PC-9 (cell line): ENCODE results near the gene TULP4. TPM values are rescaled to one million over a fixed set of nuclear protein-coding genes. Genes with fewer than 3 reads are reported as not detected.

Source experiments
- BruUV-seq: library from RNA; stranded (reverse); fragments of 400-500 nt; replicated peaks from 2 replicates; lab custom pipeline; 2021; lab: Mats Ljungman, UMichigan
- CTCF ChIA-PET: fragments of 300-600 bp; sonication (Branson Sonifier 250); formaldehyde crosslinking; loops from one replicate; lab custom pipeline; 2022; ENCODE audit warnings: antibody characterized with exemption; lab: Charles Lee
- POLR2A ChIA-PET: fragments of 300-600 bp; sonication (Branson Sonifier 250); formaldehyde crosslinking; loops from one replicate; lab custom pipeline; 2022; ENCODE audit warnings: antibody characterized with exemption; ENCODE audit not compliant: unreplicated experiment; lab: Charles Lee
- DNase-seq, 2 experiments: peaks; one replicate each; pipeline versions ENCODE4 v3.0.0 to v3.0.0-alpha.2; 2015 to 2022; ENCODE audit warnings: mixed read lengths in 1 of 2
- H2AFZ ChIP-seq: fragments of 200-600 bp; sonication (generic); 2 replicates; pipeline ENCODE4 v1.8.1; 2017; ENCODE audit warnings: antibody characterized with exemption
- H3F3A ChIP-seq: fragments of 200-600 bp; sonication (generic); 2 replicates; pipeline ENCODE4 v1.8.1; 2017; ENCODE audit warnings: antibody characterized with exemption, mild to moderate bottlenecking, low read depth; ENCODE audit not compliant: insufficient read depth
- H3K27ac ChIP-seq: fragments of 200-600 bp; sonication (generic); 2 replicates; pipeline ENCODE4 v1.6.1; 2016; ENCODE audit warnings: mixed run types
- H3K27me3 ChIP-seq: fragments of 200-600 bp; sonication (generic); 2 replicates; pipeline ENCODE4 v1.6.1; 2016; ENCODE audit warnings: low read depth, mixed run types; ENCODE audit not compliant: insufficient read depth
- H3K36me3 ChIP-seq: fragments of 200-600 bp; sonication (generic); 2 replicates; pipeline ENCODE4 v1.6.1; 2016; ENCODE audit warnings: low read depth, mixed run types
- H3K4me1 ChIP-seq: fragments of 200-600 bp; sonication (generic); replicated peaks from 2 replicates; pipeline ENCODE4 v1.6.1; 2016; ENCODE audit warnings: mixed run types; ENCODE audit not compliant: insufficient read depth
- H3K4me2 ChIP-seq: fragments of 200-600 bp; sonication (generic); 2 replicates; pipeline ENCODE4 v1.6.1; 2017; ENCODE audit warnings: mixed run types
- H3K4me3 ChIP-seq: fragments of 200-600 bp; sonication (generic); 2 replicates; pipeline ENCODE4 v1.6.1; 2016; ENCODE audit warnings: mixed run types
- H3K79me2 ChIP-seq: fragments of 200-600 bp; sonication (generic); 2 replicates; pipeline ENCODE4 v1.6.1; 2017; ENCODE audit warnings: low read depth, mixed run types
- H3K9me2 ChIP-seq: fragments of 200-600 bp; sonication (generic); 2 replicates; pipeline ENCODE4 v1.8.1; 2017; ENCODE audit warnings: mild to moderate bottlenecking; ENCODE audit not compliant: insufficient read depth
- H3K9me3 ChIP-seq: fragments of 200-600 bp; sonication (generic); 2 replicates; pipeline ENCODE4 v1.8.1; 2016; ENCODE audit warnings: low read depth; ENCODE audit not compliant: insufficient read depth
- H4K20me1 ChIP-seq: fragments of 200-600 bp; sonication (generic); 2 replicates; pipeline ENCODE4 v1.8.1; 2017; ENCODE audit not compliant: insufficient read depth
- CTCF ChIP-seq: fragments of 200-600 bp; sonication (generic); conservative IDR thresholded peaks from 2 replicates; pipeline ENCODE4 v1.6.1; 2017; ENCODE audit warnings: mixed run types, antibody characterized with exemption, mild to moderate bottlenecking, moderate library complexity
- EZH2 ChIP-seq: fragments of 200-600 bp; sonication (generic); IDR thresholded peaks from 2 replicates; pipeline ENCODE4 v1.8.0; 2017; ENCODE audit warnings: antibody characterized with exemption, low read depth
- intact Hi-C: fragments of 100-400 bp; cut with micrococcal nuclease; formaldehyde crosslinking; loops from one replicate; pipeline ENCODE4 v1.10.0; 2022; ENCODE audit not compliant: unreplicated experiment
- total RNA-seq: library from RNA; stranded (reverse); gene quantifications from 2 replicates; pipeline ENCODE4 v1.2.3, GENCODE V29; 2021

Gene TULP4
- total RNA-seq, 1 experiment from 2014 or later, result 34.0 TPM

GRCh38 chr6:158421381-158421780, 109.1 kb downstream of the TULP4 start:
- H2AFZ ChIP-seq, result no peak overlapping the region
- peaks cover 4% of the 10 kb centered on the region; the same call in 1 of the 2 replicates for H3F3A ChIP-seq
- no peaks in the 10 kb centered on the region for H3K9me2 ChIP-seq
- H3K4me3 ChIP-seq, result no peak overlapping the region
- ChIA-PET POLR2A (no interaction called here), CTCF (no interaction called here)
- no peaks in the 10 kb centered on the region for H4K20me1 ChIP-seq
- no peak overlapping the region for H3K4me2 ChIP-seq
- TF ChIP-seq CTCF (no peak), EZH2 (no peak)
- no peak overlapping the region for H3K27ac ChIP-seq
- peaks cover 8% of the 10 kb centered on the region for H3K4me1 ChIP-seq
- no peaks in the 10 kb centered on the region for H3K9me3 ChIP-seq
- BruUV-seq, result no TSS peak
- no peak for DNase-seq
- H3K27me3 ChIP-seq, result no peaks in the 10 kb centered on the region
- H3K36me3 ChIP-seq, result peaks cover 5% of the 10 kb centered on the region; the same call in 1 of the 2 replicates
- intact Hi-C loops, result no loop called here
- H3K79me2 ChIP-seq, result no peaks in the 10 kb centered on the region

GRCh38 chr6:158422629-158423238, 110.5 kb downstream of the TULP4 start:
- POLR2A ChIA-PET, result no interaction called here
- H3K27me3 ChIP-seq, result no peaks in the 10 kb centered on the region
- H2AFZ ChIP-seq, result no peak overlapping the region
- H3F3A ChIP-seq, result 0 out of 2 replicates have a peak, but pooled peaks cover 5% of the 10 kb centered on the region
- no peak overlapping the region for H3K4me2 ChIP-seq
- no peak overlapping the region for H3K27ac ChIP-seq
- H4K20me1 ChIP-seq, result no peaks in the 10 kb centered on the region
- no peak for DNase-seq
- TF ChIP-seq CTCF, result no peak
- TF ChIP-seq EZH2, result no peak
- H3K9me3 ChIP-seq, result no peaks in the 10 kb centered on the region
- BruUV-seq, result no TSS peak
- H3K4me1 ChIP-seq, result peaks cover under 1% of the 10 kb centered on the region; the same call in 1 of the 2 replicates
- no peak overlapping the region for H3K4me3 ChIP-seq
- CTCF ChIA-PET, result no interaction called here
- no peaks in the 10 kb centered on the region for H3K79me2 ChIP-seq
- intact Hi-C loops, result no loop called here
- no peaks in the 10 kb centered on the region for H3K9me2 ChIP-seq
- H3K36me3 ChIP-seq, result peaks cover 5% of the 10 kb centered on the region; the same call in 1 of the 2 replicates

- Histone ChIP-seq H3K27ac (no peak overlapping the region), H3K4me1 (no peaks in the 10 kb centered on the region), H4K20me1 (no peaks in the 10 kb centered on the region; the same call in 1 of the 2 replicates), H3K4me3 (no peak overlapping the region), H3K36me3 (no peaks in the 10 kb centered on the region), H3F3A (0 out of 2 replicates have a peak, but pooled peaks cover 5% of the 10 kb centered on the region), H2AFZ (no peak overlapping the region), H3K79me2 (no peaks in the 10 kb centered on the region), H3K4me2 (no peak overlapping the region), H3K9me3 (no peaks in the 10 kb centered on the region), H3K9me2 (no peaks in the 10 kb centered on the region), H3K27me3 (no peaks in the 10 kb centered on the region)
- ChIA-PET CTCF (no interaction called here), POLR2A (no interaction called here)
- no peak for DNase-seq
- no TSS peak for BruUV-seq
- TF ChIP-seq CTCF, result no peak
- TF ChIP-seq EZH2, result no peak
- intact Hi-C loops, result no loop called here
Observed at GRCh38 chr6:158431036-158431435, 118.8 kb downstream of the TULP4 start.
